GM19025 (cell line): ENCODE measurements around the gene PIN1.
A peak's percentile ranks its signal among the peaks of the same experiment; 100 is the strongest.
"Not testable (repeated sequence)": the region's sequence is repeated elsewhere in the genome, so short reads cannot be mapped to it uniquely, and the experiment has no call there.

Experiments used
- ATAC-seq: cut with Tn5 transposase; IDR thresholded peaks from one replicate; pipeline ENCODE4 v1.9.1; 2021; ENCODE audit warnings: mild to moderate bottlenecking, low read depth, moderate library complexity; ENCODE audit not compliant: unreplicated experiment

The PIN1 gene

DNA sequence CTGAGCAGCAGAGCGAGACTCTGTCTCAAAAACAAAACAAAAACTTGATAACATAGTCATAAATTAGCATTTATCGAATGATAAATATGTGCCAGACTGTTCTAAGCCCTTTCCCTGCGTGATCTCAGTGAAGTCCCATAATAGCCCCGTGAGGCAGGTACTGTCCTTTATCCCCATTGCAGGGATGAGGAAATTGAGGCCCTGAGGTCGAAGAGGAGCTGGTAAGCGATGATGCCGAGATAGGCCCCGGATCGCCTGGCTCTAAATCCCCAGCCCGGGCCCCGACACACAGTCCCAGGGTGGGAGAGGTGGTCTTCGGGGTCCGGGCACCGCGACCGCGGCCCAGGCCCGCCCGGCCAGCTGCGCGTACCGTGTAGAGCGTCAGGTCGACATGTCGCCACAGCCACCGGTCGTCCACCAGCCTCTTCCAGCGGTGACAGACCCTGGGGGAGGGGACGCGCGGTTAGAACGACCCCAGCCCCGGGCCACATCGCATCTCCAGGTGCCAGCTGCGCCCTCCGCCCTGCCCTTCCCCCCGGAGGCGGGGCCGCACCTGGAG, 16.9 kb upstream of the PIN1 start:
- no peak for ATAC-seq

DNA sequence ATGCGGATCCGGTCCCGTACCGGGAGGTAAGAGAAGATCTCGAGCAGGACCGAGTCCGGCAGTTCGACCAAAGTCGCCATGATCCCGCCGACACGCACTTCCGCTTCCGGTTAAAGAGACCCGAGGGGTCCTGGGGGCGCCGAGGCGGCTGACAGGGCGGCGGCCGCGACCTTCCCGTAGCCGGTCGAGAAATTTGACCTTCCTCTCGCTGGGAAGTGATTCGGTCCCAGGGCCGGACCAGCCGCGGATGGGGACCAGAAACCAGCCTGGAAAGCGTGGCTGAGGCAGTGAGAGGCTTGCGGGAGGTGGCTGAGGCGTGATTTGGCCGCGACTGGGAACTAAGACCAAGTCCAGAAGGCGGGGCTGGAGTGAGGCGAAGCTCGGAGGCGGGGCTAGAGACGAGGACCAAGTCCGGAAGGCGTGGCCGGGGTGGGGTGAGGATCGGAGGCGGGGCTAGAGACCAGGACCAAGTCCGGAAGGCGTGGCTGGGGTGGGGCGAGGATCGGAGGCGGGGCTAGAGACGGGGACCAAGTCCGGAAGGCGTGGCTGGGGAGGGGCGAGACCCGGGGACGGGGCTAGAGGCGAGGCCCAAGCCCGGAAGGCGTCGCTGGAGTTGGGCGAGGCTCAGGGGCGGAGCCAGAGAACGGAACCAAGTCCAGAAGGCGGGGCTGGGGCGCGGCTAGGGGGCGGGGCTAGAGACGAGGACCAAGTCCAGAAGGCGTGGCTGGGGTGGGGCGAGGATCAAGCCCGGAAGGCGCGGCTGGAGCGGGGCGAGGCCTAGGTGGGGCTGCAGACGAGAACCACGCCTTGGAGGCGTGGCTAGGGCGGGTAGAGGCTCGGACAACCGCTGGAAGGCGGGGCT, 16.2 kb upstream of the PIN1 start, which contains the start of gene FBXL12:
TSS of gene FBXL12 (minus strand) at position 346 of the 862 bp plus-strand sequence. CDS start at position 80, 266 bp downstream.
- peak; percentile 84 for ATAC-seq

DNA sequence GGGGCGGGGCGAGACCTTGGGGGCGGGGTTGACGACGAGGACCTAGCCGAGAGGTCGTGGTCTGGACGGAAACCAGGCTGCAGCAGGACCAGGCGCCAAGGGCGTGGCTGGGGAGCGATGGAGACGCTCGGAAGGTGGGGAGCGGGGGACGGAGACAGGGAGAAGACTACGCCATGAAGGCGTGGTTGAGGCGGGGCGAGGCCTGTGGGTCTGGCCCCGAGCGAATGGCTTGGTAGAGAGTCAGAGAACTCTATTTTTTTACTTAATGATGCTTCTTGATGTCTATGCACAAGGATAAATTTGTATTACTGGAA, 15.6 kb upstream of the PIN1 start:
- ATAC-seq = no peak

DNA sequence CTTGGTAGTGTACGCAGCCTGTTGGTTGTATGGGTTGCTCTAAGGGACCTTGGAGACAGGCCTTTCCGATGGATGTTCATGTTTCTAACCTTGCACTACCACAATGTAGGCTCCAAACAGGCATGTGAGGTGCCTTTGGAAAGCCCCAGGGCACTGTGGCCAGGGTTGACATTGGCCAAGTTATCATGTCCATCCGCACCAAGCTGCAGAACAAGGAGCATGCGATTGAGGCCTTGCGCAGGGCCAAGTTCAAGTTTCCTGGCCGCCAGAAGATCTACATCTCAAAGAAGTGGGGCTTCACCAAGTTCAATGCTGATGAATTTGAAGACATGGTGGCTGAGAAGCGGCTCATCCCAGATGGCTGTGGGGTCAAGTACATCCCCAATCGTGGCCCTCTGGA, 15.1 kb upstream of the PIN1 start:
- not testable (repeated sequence) for ATAC-seq

DNA sequence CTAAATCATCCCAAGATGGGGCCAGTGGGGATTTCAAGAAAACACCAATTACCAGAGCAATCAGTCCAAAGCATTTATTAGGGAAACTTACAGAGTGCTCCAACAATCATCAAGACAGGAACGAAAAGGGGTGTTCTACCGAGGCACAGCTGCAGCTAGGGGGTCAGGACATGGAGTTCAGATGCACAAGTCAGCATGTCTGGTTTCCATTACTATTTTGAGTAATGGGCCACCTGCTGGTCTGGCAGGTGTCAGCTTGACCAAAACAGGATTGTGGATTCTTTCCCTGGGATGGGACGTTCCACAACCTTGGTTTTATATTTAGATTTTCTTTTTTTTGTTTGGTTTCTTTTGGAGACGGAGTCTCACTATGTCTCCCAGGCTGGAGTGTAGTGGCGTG, 11.3 kb upstream of the PIN1 start:
- ATAC-seq = no peak

DNA sequence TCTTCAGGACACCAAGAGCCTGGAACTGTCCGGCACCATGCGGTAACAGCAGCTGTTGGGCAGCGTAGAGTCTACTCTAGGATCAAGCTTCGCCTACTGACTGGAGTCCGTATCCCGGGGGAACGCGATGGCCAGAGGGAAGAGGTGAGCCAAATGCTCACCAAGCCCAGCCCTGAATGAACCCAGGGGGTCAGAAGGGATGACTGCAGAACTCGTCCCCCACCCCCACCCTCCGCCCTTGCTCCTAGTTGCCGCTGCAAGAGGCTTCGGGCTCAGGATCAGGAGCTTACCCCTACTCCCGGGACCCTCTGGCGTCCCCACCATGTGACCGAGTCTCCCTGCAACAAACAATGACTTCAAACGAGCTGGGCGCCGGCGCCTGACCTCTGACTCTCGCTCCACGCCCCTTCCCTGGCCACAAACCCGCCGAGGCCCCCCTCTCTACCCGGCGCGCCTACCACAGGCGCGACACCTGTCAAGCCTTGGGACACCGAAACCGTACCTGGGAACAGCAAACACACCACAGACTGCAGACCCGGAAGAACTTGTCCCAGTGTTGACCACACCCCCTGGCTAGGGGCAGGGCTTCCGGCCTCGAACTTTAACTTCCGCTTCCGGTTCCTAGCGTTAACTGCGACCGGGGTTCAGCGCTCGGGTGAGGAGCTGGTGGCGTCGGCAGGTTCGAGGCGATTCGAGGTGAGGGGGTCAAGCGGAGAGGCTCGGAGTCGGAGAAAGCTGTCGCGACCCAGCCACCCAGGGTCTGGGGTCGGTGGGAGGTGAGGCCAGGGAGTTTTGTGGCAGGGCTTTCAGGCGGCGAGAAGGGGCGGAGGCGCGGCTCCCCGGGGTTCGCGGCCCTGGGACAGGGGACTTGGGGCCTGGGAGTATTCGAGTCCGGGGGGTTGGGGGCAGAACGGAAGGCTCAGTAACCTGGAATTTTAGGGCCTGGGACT, 7.6 kb upstream of the PIN1 start, which contains the start of gene UBL5:
TSS of gene UBL5 (plus strand) at position 630 of the 950 bp plus-strand sequence. CDS start 420 bp downstream, outside the sequence.
- peak; percentile 88 for ATAC-seq

DNA sequence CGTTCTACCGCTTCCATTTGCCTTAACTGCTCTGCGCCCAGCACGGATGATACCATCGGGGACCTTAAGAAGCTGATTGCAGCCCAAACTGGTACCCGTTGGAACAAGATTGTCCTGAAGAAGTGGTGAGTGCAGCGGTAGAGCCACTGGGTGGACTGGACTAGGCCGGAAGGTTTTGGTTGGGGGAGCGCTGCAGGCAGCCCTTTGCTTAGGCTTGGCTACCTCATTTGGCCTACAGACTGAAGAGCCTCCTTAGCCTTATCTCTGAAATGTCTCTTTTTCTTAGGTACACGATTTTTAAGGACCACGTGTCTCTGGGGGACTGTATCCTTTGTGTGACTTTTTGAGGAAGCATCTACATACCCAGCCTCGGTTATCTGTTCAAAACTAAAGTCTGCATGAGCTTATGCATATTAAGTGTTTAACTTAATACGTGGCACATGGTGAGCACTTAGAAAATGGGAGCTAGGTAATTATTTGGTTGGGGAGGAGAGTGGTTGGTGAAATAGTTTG, 6.5 kb upstream of the PIN1 start:
- ATAC-seq = no peak

DNA sequence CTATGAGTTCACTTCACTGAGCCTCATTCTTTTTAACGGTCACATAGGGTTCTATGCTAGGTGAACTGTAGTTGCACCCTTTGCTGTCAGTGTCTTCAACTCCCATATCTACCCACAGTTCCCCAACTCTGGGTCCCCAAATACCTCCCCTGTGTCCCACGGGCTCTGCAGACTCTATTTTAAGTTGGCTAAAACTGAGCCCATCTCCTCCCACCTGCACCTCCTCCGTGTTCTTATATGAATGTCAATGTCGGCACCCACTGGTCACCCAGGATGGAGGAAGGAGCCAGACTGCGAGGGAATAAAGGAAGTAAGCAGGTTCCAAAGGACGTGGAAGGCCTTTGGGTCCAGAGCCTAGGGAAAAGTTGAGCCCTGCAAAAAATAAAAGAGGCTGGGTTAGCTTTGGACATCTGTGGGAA, 802 bp upstream of the PIN1 start:
- no peak for ATAC-seq

DNA sequence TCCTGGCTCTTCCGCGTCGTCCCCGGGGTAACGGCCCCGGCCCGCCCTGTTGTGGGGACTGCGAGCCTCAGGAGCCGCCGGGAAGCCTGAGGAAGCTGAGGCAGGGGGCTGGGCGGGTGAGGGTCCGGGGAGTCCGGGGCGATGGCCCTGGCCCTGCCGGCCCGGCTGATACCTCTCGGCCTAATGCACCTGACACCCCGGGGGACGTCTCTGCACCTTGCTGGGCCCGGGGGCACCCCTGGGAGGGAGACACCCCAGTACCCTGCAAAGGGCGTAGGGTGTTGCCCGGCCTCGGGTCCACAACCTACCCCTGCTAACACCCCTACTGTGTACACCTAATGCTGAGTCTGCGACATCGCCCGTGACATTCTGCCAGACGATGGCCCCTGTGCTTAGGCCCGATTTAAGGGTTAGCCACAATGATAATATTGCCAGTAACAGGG, 410 bp downstream of the PIN1 start:
- ATAC-seq = peak; percentile 15

DNA sequence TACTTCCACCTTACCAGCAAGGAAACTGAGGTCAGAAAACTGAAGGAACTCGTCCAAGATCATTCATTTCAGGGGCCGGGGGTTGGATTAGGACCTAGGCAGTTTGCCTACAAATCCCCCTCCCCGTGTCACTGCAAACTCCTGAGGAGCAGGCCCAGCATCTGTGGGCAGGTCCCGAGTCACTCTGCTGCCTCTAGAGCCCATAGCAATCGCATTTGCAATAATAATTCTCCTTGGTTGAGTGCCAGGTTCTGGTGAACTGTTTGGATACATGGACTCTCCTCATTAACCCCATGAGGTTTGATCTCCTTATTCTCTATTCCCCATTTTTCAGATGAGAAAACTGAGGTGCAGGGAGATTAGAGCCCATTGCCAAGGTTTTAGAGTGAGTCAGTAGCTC, 903 bp downstream of the PIN1 start:
- no peak for ATAC-seq

DNA sequence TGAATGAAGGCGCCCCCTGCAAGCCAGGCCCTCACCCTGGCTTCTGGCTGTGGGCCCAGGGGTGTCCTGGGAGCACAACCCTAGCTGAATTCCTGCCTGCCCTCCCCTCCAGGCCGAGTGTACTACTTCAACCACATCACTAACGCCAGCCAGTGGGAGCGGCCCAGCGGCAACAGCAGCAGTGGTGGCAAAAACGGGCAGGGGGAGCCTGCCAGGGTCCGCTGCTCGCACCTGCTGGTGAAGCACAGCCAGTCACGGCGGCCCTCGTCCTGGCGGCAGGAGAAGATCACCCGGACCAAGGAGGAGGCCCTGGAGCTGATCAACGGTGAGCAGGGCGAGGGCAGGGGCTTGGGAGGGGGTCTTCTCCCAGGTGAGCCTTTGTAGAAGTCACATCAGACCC, 3.2 kb downstream of the PIN1 start:
- no peak for ATAC-seq

DNA sequence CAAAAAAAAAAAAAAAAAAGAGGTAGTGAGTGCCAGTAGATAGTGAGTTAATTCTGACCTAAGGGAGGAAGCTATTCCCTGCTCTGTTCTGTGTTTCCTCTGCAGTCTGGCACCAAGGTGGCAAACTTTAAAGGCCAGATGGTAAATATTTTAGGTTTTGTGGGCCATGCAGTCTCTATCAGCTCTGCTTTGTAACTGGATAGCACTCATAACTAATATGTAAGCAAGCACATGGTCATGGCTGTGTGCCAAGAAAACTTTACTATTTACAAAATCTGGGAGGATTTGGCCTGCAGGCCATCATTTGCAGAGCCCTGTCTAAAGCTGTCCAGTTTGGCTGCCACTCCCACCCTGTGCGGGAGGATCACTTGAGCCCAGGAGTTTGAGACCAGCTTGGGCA, 4.3 kb downstream of the PIN1 start:
- ATAC-seq = no peak

DNA sequence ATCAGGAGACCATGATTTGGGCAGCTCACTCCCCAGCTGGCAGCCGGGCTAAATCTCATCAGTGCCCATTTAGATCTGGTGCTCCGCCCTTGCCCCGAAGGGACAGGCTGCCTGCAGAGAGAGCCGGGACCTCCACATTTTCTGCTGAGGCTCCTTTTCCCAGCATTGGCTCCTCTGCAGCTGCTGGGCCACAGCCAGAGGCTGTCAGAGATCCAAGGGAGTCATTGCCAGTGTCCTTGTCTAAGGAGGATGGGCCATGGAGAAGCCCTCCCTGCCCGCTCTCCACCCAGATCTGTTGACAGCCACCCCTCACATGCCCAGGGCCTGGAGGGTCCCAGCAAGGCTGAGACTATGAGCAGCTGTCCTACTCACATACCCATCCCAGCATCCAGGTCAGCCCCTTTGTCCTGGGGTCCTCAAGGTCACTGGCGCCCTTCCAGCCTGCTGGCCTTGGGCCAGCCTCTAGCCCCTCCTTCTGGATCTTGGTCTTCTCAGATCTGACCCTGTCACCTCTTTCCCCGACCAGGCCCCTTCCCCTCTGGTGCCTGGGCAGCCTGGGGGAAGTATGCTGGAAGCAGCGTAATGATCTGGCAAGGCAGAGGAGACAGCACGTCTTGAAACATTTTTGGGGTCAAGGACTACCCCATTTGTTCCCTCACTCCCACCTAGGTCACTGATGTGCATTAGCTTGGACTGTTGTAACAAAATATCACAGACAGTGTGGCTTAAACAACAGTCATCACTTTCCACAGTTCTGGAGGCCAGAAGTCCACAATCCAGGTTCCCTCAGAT, 7.9 kb downstream of the PIN1 start:
- ATAC-seq = no peak

DNA sequence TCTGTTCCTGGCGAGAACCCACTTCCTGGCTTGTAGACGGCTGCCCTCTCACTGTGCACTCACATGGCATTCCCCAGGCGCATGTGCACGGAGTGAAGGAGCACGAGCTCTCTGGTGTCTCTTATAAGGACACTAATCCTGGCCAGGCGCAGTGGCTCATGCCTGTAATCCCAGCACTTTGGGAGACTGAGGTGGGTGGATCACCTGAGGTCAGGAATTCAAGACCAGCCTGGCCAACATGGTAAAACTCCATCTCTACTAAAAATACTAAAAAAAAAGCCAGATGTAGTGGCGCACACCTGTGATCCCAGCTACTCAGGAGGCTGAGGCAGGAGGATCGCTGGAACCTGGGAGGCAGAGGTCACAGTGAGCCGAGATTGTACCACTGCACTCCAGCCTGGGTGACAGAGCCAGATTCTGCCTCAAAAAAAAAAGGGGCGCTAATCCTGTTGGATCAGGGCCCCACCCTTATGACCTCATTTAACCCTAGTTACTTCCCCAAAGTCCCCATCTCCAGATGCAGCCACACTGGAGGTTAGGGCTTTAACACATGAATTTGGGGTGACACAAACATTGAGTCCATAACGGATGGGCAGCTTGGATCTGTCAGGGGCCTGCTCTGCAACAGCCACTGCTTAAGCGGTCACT, 8.6 kb downstream of the PIN1 start:
- not testable (repeated sequence) for ATAC-seq

DNA sequence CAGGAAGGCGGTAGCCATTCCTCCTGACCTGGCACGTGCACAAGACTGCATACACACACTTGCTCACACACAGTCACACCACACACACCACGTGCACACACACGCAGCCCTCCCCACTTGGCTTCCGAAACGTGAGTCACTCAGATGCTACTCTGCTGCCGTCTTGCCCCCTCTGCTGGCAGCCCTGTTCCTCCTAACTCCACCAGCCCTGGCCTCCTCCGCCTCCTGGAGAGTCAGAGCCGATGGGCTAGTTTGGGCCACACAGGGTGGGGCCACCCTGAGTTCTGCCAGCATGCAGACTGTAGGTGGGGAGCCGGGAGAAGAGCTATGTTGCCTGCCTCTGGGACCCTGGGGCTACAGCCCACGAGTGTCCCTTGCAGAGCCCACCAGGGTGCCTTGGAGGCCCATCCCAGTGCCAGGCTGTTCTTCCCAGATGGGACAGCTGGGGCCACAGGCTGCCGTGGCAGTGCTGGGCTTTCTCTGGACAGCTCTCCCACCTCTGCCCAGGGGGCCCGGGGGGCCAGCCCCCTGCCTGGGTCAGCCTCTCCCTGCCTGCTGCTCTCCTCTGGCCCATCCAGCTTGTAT, 12.1 kb downstream of the PIN1 start:
- no peak for ATAC-seq

DNA sequence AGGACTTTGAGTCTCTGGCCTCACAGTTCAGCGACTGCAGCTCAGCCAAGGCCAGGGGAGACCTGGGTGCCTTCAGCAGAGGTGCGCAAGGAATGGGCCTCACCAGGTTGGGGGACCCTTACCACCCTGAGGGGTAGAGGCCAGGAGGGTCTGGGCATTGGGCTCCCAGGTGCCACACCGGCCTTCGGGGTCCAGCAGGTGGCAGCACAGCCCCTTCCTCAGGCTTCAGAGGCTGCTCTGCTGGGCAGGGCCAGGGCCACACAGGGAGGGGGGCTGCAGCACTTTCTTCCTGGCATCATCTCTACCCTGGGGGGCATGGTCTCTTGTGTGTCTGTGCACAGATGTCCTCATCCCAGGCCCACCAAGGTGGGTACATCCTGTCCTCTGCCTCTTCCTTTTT, 12.9 kb downstream of the PIN1 start:
- ATAC-seq = no peak

DNA sequence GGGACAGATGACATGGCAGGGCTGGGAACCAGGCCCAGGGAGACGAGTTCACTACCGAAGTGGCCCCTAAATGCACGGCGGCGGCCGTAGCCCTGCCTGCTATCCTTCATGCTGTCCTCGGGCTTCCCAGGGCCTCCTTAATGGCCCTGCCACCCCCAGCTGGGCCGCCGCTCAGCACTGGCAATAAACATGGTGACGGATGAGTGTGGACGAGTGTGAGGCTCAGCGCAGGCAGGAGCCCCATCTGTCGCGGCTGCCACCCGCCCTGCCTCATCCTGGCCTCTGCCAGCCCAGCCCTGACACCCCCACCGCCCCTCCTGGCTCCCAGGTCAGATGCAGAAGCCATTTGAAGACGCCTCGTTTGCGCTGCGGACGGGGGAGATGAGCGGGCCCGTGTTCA, 13.6 kb downstream of the PIN1 start:
- no peak for ATAC-seq

DNA sequence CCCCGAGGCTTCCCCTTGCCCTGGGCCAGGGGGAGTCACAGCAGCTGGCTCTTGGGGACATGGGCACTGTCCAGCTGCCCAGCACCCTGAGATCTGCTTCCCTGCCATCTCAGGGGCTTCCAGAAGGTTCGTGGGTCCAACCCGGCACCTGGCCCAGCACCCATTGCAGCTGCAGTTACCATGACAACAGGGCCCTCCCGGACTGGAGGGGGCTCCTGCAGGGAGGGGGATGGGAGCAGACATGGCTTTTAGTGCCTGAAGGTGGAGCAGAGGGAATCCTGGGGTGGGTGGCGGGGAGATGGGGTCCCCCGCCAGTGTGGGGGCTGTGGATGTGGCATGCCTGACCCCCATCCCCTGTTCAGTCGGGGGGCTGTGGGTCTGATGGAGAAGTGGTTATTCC, 14.7 kb downstream of the PIN1 start:
- no peak for ATAC-seq
